Activated CD8-positive, alpha-beta T cell treated with anti-CD3 and anti-CD28 coated beads for 36 hours (primary cell): ENCODE measurements around the gene ETAA1. TPM values are rescaled to one million over a fixed set of nuclear protein-coding genes. Genes with fewer than 3 reads are reported as not detected.

ENCODE experiments used
- ATAC-seq: fragments of 200-7000 bp; cut with Tn5 transposase; one replicate; pipeline ENCODE4 v1.10.0; 2021; ENCODE audit warnings: mild to moderate bottlenecking, moderate library complexity
- CTCF ChIA-PET: fragments of 350-600 bp; sonication (Branson Sonifier 250); formaldehyde crosslinking; loops from one replicate; lab custom pipeline; 2021; ENCODE audit warnings: antibody characterized with exemption; lab: Charles Lee
- POLR2A ChIA-PET: fragments of 350-600 bp; sonication (Branson Sonifier 250); formaldehyde crosslinking; loops from one replicate; lab custom pipeline; 2021; ENCODE audit warnings: antibody characterized with exemption; lab: Charles Lee
- DNase-seq: peaks from one replicate; pipeline ENCODE4 v3.0.0-alpha.2; 2020
- H3K27ac Mint-ChIP-seq: one replicate; pipeline ENCODE4 v1.8.0; 2021; ENCODE audit warnings: mild to moderate bottlenecking, mixed read lengths
- H3K27me3 Mint-ChIP-seq: one replicate; pipeline ENCODE4 v1.8.0; 2021; ENCODE audit warnings: mixed read lengths
- H3K36me3 Mint-ChIP-seq: one replicate; pipeline ENCODE4 v1.8.0; 2021; ENCODE audit warnings: low read depth, mixed read lengths
- H3K4me1 Mint-ChIP-seq: one replicate; pipeline ENCODE4 v1.8.0; 2021; ENCODE audit warnings: low read depth, mixed read lengths
- H3K4me3 Mint-ChIP-seq: one replicate; pipeline ENCODE4 v1.8.0; 2021; ENCODE audit warnings: mild to moderate bottlenecking, moderate library complexity, mixed read lengths
- H3K9me3 Mint-ChIP-seq: one replicate; pipeline ENCODE4 v1.8.0; 2021; ENCODE audit warnings: mixed read lengths
- intact Hi-C: fragments of 100-400 bp; cut with micrococcal nuclease; formaldehyde crosslinking; loops from one replicate; pipeline ENCODE4 v1.10.0; 2022
- total RNA-seq, 2 experiments: library from RNA; stranded (reverse); gene quantifications; one replicate each; pipeline ENCODE4 v1.2.3, GENCODE V29; 2021
- TF ChIP-seq, protein P1 (sequence below): fragments of 200-600 bp; IDR thresholded peaks from one replicate; pipeline ENCODE4 v1.8.0; 2022; ENCODE audit warnings: antibody characterized with exemption, mild to moderate bottlenecking

The ETAA1 gene
- total RNA-seq, 2 experiments from 2014 or later: 11.9 to 13.5 TPM

DNA sequence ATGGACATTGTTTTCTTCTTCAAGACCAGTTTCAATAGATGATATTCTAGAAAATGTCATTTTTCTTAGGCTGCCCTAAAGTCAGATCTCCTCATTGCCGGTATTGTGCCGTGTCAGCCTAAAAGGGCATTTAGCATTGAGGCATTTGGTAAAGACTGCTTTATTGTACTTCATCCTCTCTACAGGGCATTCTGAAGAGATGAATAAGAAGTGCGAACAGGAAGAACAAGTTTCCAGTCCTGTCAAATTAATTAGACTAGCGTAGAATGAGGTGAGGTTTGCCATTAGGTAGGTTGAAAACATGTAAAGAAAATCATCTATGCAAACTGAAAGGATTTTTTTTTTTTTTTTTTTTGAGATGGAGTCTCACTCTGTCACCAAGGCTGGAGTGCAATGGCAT, 60.6 kb downstream of the ETAA1 start:
- POLR2A ChIA-PET: no interaction called here
- TF ChIP-seq, protein P1, sequence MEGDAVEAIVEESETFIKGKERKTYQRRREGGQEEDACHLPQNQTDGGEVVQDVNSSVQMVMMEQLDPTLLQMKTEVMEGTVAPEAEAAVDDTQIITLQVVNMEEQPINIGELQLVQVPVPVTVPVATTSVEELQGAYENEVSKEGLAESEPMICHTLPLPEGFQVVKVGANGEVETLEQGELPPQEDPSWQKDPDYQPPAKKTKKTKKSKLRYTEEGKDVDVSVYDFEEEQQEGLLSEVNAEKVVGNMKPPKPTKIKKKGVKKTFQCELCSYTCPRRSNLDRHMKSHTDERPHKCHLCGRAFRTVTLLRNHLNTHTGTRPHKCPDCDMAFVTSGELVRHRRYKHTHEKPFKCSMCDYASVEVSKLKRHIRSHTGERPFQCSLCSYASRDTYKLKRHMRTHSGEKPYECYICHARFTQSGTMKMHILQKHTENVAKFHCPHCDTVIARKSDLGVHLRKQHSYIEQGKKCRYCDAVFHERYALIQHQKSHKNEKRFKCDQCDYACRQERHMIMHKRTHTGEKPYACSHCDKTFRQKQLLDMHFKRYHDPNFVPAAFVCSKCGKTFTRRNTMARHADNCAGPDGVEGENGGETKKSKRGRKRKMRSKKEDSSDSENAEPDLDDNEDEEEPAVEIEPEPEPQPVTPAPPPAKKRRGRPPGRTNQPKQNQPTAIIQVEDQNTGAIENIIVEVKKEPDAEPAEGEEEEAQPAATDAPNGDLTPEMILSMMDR: no peak
- Mint-ChIP-seq H3K36me3 (no peaks in the 10 kb centered on the region), H3K4me1 (no peaks in the 10 kb centered on the region), H3K27ac (no peak overlapping the region), H3K27me3 (peaks cover 6% of the 10 kb centered on the region), H3K4me3 (no peak overlapping the region), H3K9me3 (no peaks in the 10 kb centered on the region)
- CTCF ChIA-PET: no interaction called here
- ATAC-seq (no peak), DNase-seq (no peak)
- intact Hi-C loops: no loop called here

DNA sequence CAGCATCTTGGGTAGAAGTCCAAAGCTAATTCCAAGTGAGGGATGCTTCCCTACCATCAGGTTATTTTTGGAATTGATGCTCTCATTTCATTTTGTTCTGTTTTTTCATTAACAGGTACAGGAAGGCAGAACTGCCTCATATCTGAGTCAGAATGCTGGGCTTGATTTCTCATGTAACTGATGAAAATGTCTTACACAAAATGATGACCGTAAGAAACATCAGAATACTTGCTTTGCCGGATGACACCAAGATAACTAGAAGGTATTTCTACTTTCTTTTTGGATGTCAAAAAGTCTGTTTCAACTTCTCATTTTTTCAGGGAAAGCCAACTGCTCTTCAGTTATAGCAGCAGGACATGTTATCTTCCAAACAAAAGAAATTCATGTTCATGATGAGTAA, 62.6 kb downstream of the ETAA1 start:
- no peaks in the 10 kb centered on the region for H3K4me1 Mint-ChIP-seq
- CTCF ChIA-PET: no interaction called here
- no peak for ATAC-seq

More for the DNA sequence above, 62.6 kb downstream of the ETAA1 start:
- TF ChIP-seq, protein P1: no peak
- no peak overlapping the region for H3K27ac Mint-ChIP-seq
- intact Hi-C loops: no loop called here
- no peaks in the 10 kb centered on the region for H3K9me3 Mint-ChIP-seq
- no peak overlapping the region for H3K4me3 Mint-ChIP-seq
- DNase-seq: no peak
- no peaks in the 10 kb centered on the region for H3K36me3 Mint-ChIP-seq
- POLR2A ChIA-PET: no interaction called here
- no peaks in the 10 kb centered on the region for H3K27me3 Mint-ChIP-seq
